ENCODE data around the gene PUS1.
"Not testable (repeated sequence)": the region's sequence is repeated elsewhere in the genome, so short reads cannot be mapped to it uniquely, and the experiment has no call there.

Gene PUS1

DNA sequence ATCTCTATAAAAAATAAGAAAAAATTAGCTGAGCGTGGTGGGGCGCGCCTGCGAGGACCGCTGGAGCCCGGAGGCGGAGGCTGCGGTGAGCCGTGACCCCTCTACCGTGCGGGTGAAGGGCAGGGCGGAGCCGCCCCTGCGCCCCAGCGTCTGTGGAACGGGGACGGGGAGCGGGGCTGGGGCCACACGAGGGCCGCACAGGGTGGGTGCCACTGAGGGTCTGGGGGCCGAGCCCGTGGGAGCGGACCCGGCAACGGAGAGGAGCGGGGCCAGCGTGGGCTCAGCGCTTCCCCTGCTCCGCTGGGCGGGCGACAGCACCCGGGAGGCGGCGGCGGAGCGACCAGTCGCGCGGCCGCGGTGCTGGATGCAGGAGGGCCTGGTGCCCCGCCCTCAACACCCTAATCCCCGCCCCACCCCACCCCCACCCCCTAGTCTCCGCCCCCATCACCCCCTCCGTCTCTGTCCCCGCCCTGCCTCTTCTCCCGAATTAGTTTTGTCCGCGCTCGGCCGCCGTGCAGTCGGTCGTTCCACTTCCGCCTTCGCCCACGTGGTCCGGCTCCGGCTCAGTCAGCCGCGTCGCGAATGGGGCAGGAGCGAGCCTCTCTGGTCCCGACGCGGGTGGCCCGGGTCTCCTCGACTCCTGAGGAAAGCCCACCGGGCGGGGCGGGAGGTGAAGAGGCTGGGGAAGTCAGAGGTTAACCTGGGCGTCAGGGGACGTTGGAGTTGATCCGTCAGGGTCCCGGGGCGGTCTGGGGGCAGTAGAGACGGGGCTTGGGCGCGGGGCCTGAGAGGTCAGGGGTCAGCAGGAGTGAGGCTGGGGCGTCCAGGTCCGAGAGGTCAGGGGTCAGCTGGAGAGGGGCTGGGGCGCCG, at the start of gene PUS1:
Gene PUS1 (plus strand): TSS at position 566 of the 870 bp plus-strand sequence. CDS start 447 bp downstream, outside the sequence.
- DNase-seq, result peak; percentile 90

DNA sequence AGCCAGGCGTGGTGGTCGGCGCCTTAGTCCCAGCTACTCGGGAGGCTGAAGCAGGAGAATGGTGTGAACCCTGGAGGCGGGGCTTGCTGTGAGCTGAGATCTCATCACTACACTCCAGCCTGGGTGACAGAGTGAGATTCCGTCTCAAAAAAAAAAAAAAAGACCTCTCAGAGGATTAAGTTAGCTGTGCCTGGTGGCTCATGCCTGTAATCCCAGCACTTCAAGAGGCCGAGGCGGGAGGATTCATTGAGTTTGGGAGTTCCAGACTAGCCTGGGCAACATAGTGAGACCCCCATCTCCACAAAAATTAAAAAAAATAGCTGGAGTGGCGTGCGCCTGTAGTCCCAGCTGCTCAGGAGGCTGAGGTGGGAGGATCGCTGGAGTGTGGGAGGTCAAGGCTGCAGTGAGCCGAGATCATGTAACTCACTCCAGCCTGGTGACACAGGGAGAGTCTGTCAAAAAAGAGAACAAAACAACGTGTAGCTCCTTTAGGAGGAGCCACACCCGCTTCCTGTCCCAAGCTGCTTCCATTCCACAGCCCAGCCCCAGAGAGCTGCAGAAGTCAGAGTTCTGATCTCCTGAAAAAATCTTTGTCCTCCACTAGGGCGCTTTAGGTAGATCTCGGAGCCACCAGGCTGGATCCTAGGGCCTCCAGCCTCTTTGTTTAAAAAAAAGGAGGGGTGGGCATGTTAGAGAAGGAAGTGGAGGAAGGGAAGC, 46.1 kb upstream of the PUS1 start:
- DNase-seq, result no peak

DNA sequence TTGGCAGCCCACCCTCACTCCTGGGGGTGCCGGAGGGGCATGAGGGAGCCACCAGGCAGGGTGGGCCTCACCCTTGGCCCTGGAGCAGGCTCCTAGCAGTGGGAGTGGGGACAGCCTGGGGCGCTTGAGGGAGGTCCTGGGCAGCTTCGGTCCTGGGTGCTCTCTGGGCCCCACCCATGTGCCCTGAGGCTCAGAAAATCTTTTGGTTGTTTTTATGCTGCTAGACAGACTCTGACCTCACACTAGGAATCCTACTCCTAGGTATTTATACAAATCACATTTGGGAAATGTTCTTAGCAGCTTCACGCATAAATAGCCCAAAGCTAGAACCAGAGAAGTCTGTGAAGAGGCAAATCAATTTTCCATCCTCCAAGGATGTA, 45.6 kb upstream of the PUS1 start:
- DNase-seq, result no peak

DNA sequence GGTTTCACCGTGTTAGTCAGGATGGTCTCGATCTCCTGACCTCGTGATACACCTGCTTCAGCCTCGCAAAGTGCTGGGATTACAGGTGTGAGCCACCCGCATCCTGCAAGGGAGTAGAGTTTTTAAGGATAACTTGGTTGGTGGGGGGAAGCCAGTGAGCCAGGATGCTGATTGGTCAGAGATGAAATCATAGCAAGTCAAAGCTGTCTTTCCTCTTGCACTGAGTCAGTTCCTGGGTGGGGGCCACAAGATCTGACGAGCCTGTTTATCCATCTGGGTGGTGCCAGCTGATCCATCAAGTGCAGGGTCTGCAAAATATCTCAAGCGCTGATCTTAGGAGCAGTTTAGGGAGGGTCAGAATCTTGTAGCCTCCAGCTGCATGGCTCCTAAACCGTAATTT, 44.0 kb upstream of the PUS1 start:
- not testable (repeated sequence) for DNase-seq

DNA sequence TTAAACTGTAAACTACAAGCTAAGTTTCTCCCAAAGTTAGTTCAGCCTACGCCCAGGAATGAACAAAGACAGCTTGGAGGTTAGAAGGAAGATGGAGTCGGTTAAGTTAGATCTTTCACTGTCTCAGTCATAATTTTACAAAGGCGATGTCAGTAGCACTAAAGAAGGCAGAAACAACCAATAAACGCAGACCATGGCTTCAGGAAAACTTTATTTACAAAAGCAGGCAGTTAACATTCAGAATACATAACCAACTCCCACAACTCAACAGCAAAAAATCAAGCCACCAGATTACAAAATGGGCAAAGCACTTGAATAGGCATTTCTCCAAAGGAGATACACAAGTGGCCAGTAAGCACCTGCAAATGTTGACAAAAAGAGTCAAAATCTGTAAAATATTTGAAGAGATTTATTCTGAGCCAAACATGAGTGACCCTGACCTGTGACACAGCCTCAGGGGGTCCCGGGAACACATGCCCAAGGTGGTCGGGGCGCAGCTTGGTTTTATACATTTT, 43.5 kb upstream of the PUS1 start:
- no peak for DNase-seq

DNA sequence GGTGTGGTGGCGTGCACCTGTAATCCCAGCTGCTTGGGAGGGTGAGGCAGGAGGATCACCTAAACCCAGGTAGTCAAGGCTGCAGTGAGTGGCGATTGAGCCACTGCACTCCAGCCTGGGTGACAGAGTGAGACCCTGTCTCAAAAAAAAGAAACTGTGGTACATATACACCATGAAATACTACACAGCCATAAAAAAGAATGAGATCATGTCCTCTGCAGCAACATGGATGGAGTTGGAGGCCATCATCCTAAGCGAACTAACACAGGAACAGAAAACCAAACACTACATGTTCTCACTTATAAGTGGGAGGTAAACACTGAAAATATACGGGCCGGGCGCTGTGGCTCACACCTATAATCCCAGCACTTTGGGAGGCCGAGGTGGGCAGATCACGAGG, 37.4 kb upstream of the PUS1 start:
- not testable (repeated sequence) for DNase-seq

DNA sequence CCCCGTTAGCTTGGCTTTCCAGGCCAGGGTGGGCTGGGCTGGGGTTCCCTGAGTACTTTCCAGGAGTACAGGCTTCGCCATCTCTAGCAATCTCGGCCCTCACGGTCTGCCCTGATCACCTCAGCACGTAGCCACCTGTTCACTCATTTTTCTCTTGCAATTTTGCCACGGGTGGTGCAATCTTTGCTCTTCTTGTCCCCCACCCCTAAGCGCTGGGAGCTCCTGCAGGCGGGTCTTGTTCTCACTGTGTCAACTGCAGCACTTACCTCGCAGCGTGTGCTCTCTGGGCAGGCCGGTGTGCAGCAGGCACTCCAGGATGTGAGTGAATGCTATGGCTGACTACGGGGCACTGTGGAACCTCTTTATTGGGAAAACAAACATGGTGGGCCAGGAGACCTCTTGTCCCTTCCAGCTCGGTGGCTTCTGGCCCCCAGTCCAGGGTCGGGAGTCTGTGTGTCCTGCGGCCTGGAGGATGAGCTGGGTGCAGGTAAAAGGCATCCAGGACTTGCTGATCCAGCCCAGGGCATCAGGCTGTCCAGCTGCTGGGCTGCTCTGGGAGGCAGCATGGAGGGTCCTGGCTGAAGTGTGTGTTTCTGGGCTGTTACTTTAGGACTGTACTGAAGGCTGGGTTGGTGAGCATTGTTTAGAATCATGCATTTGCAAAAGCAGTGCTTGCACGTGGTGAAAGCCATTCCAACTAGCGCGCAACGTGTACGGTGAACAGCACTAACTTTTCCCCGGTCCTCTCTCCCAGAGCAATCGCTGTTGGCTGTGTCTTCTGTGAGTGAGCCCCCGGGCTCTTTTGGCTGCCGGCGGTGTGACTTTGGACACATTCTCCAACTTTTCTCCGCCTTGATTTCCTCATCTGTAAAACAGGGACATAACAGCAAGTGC, 36.1 kb upstream of the PUS1 start:
- DNase-seq, result no peak

DNA sequence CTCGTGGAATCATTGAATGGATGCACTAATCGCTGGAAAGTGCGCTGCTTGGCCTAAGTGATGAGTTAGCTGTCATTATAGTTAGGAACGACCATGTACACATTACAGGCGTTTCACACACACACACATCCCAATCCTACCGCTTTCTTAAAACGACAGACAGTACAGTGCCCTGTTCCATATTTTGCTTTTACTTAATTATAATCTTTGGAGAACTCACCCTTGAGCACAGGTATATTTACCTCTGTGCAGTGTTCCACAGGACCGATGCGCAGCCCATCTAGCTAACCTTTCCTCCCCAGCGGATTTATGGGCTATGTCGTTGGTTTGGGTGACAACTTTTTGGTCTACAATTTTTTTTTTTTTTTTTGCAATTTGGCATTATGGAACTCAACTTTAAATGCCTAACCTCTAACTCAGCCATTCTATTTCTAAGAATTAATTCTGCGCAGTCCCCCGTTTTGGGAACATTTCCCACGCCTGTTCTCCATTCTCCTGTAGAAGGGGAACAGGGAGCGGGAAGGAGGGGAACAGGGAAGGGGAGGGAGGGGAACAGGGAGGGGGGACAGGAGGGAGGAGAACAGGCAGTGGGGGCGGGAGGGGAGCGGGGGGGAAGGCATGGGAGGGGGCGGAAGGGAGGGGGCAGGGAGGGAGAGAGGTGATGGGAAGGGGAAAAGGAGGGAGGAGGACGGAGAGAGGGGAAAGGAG, 35.3 kb upstream of the PUS1 start:
- no peak for DNase-seq

DNA sequence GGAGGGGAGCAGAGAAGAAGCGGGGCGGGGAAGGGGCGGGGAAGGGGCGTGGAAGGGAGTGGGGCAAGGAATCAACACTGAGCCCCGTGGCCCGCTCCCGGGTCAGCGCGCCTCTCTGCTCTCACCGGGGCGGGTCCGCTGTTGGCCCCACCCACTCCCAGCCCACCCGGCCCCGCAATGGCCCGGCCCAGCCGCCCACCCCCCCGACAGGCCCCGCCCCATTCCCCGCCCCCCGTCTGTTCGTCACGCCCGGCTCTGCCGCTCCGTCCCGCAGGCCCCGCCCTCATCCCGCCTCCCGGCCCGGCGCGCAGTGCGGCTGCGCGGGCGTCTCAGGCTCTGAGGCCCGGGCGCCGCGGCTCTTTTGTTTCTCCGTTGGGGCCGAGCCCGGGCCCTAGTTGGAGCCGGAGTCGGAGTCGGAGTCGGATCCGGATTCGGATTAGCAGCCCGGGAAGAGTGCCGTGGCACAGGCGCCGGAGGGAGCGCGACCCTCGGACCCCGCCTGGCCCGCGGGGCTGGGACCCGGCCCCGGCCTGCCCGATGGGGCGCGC, 34.7 kb upstream of the PUS1 start, which contains the start of gene ULK1:
Gene ULK1 (plus strand): TSS at position 310 of the 548 bp plus-strand sequence. CDS start 380 bp downstream, outside the sequence.
- DNase-seq, result peak; percentile 96

DNA sequence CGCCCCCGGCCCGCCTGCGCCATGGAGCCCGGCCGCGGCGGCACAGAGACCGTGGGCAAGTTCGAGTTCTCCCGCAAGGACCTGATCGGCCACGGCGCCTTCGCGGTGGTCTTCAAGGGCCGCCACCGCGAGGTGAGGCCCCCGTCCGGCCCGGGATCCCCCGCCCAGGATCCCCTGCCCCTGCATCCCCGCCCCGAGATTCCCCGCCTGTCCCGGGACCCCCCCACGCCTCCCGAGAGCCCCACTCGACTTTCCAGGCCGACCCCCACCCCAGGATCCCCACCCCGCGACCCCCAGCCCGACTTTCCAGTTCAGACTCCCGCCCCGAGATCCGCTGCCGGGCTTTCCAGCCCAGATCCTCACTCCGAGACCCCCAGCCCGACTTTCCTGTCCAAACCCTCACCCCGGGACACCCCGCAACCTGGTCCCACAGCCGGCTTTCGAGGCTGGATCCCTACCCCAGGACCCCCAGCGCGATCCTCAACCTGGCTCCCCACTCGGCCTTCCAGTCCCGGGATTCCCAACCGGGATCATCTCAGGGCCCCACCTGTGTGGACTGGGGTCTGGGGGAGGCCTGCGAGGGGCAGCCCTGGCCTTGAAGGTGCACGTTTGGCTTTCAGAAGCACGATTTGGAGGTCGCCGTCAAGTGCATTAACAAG, 34.0 kb upstream of the PUS1 start:
- peak; percentile 39 for DNase-seq

DNA sequence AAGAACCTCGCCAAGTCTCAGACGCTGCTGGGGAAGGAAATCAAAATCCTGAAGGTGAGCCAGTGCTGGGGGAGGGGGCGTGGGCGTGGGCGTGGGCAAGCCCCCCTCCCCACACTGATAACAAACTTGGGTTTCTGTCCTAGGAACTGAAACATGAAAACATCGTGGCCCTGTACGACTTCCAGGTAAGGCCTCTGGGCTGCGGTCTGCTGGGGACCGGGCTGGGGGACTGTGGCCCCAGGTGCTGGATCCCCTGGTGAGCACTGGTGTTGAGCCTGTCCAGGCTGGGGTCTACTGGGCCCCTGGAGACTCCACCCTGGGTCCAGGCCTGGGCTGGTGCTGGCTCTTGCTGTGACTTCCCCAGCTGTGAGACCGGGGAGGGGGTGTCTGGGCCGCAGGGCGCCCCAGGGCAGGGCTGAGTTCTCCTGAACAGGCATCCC, 33.4 kb upstream of the PUS1 start:
- no peak for DNase-seq

DNA sequence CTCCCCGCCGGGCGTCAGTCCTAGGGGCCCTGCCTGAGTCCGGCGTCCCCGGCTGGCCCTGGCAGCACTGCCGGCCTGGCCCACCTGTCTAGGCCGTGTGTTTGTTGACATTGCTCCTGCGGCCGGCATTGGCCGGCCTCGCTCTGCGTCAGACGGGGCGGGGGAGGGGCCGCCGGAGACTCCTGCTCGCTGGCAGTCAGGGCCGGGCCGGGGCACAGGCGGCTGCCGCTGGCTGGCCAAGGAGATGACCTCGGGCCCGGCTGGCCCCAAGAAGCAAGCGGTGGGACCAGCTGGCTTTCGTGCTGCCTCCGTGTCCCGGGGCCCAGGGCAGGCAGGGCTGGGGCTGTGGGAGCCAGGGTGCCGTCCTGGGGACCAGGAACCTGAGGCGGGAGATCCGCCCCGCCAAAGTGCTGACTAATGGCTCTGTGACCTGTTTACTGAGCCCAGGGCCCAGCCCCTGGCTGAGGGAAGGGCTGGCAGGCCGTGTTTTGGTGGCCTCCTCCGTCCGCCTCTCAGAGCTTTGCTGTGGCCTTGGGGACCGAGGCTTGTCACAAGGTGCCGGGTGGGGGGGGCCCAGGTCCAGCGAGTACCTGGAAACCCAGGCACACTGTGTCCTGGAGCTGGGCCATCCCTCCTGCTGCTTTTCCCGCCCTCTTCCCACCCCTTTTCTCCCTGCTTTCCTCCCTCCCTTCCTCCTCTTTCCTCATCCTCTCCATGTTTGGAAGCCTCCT, 32.8 kb upstream of the PUS1 start:
- DNase-seq, result peak; percentile 74

DNA sequence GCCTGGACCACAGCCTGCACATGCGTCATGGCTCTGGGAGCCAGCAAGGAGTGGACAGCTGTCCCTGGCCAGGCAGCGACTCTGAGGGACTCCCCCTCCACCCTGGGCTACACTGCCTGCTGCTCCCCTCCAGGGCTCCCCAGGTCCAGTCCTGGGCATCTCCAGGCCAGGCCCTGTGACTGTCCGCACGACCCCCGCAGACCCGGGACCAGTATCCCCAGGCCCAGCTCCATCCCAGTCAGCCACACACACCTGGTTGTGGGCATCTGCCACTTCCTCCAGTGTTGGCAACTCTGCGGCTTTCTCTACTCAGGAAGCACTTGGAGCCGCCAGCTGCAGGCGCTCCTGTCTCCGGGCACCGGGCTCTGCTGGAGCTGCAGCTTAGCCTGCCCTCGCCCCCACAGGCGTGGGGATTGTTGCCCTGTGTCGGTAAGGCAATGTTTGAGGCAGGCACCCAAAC, 32.2 kb upstream of the PUS1 start:
- DNase-seq, result no peak

DNA sequence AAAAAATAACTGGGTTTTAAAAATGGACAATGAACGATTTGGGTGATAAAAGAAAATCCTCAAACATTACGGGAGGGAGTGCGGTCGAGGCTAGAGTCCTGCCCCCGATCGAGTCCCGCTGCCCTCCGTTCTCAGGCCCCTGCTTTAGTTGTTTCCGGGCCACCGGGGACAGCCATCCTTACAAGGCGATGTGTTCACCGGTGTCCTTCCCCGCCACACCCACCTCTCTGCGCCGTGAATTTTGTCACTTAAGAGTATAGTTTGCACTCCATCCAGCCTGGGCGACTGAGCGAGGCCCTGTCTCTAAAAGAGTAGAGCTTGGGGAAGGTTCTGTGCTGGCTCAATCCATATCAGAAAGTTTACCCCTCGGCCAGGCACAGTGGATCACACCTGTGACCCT, 31.8 kb upstream of the PUS1 start:
- DNase-seq, result no peak

DNA sequence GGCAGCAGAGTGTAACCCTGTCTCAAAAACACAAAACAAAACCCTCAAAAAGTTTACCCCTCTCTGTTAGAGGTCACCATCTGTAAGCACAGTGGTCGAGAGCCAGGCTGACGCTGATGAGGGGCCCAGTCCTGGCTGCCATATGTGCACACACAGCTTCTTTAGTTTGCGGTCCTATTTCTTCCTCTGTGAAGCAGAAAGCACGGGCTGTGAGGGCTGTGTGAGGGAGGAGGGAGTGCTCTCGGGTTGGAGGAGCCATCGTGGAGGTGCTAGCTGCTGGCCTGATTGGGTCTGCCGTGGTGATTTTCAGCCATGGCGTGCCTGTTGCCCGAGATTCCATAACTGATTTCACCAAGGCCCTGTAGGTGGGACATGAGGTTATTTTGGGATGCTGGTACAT, 31.2 kb upstream of the PUS1 start:
- no peak for DNase-seq

DNA sequence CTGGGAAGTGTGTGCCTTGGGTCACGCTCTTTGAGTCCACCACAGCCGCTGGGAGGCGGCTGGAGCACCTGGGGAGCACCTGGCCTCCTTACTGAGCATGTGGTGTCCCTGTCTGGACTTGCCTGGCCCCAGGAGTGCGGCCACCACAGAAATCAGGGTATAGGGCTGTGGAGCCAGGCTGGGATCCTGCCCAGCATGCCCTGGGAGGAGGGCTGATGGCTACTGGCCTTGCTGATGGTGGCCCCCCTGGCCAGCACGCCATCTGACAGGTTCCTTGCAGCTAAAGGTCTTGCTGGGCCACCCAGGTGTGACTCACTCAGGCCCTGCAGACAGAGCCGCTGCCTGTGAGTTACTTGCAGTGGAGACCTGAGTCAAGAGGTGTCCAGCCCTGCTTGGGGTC, 28.7 kb upstream of the PUS1 start:
- no peak for DNase-seq

DNA sequence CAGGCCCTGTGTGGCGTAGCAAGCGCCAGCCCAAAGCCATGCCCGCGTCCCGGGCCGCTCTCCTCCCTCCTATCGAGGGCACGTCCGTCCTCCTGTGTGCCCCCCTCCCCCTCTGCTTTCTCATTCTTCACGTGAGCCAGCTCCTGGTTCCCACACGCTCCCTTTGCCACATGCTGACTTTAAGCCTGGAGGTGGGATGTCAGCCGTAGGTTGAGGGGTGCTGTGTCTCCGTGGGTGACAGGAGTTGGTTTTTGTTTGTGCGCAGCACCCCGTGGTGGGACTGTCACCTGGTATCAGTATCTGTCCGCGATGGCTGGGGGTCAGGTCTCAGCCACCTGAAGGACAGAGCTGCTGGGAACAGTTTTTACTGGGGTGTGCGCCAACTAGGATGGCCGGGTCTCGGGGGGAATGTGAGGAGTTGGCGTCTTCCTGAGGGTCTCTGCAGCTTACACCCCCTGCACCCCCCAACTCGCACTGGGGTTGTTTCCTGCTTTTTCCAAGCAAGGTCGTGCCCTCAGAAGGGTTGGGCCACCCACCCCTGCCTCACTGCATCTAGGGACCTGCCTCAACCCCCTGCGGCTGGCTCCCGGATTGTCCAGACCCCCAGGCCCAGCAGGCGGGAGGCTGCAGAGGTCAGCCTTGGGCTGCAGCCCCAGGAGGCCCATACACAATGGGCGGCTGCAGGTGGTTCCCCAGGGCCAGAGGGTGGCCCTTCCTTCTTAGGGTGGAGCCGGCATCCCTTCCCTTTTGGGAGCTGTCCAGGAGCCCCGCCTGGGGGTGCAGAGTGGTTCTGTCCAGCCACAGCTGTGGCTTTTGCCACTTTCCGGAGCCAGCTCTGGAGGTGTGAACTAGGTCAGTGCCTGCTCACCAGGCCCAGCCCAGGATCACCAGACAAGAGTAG, 27.4 kb upstream of the PUS1 start:
- DNase-seq, result no peak

DNA sequence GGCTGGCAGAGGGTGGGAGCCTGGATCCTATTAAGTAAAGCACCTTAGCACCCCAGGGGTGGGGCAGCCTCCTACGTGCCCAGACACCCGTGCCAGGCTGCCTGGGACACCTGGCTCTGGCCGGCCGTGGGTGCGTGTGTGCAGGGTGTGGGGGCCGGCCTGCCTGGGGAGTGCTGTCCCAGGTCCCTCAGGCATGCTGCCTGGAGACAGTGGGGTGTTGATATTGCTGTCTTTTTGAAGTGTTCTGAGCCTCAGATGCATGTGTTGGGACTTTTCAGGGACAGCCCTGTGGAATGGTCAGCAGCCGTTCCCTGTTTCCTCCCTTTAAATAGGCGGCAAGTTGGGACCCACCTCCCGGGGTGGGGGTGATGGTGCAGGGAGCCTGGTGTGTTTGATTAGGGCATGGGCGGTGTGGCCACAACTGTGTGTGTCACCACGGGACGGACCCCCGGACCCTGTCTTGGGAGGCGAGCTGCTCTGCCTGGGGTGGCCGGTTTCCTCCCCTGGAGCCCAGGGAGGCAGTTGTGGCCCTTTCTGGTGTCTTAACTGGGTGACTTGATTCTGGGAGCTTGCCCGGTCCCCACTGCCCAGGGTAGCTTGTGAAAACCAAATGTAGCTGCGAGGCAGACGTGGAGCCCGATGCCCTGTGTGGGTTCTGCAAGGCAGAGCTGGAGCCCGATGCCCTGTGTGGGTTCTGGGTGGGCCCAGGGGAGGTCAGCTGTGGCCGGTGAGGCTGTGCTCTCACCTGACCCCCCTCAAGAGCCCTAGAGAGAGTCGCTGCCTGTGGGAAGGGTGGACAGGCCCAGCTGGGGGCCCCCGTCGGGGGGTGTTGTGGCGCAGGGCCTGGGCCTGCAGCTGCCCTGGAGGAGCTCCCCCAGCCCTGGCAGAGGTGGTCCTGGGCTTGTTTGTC, 26.5 kb upstream of the PUS1 start:
- DNase-seq, result no peak
